AG04449 (cell line): Measurements from ENCODE around the gene COL9A1.

Source experiments
- CTCF ChIA-PET: fragments of 350-600 bp; formaldehyde crosslinking; extraction: SDS; loops from one replicate; lab custom pipeline; 2021; ENCODE audit warnings: antibody characterized with exemption; lab: Yijun Ruan, JAX
- POLR2A ChIA-PET: fragments of 400-600, 350-600 bp; formaldehyde crosslinking; extraction: SDS; loops from one replicate; lab custom pipeline; 2020; ENCODE audit warnings: antibody characterized with exemption, inconsistent platforms; lab: Yijun Ruan, JAX
- DNase-seq: peaks from one replicate; pipeline ENCODE4 v3.0.0-alpha.2; 2010; ENCODE audit warnings: low read depth, low spot score
- H3K4me3 ChIP-seq: 2 replicates; pipeline ENCODE4 v1.5.1; 2011; ENCODE audit warnings: low read depth, mild to moderate bottlenecking, control low read depth, low read length
- CTCF ChIP-seq: IDR thresholded peaks from one replicate; pipeline ENCODE4 v1.5.1; 2011; ENCODE audit warnings: mild to moderate bottlenecking, moderate library complexity, low read length, control low read depth, inconsistent platforms; ENCODE audit not compliant: insufficient read depth; ENCODE audit errors: missing control alignments

COL9A1 gene

GRCh38 chr6:70236343-70236742 lies 66.5 kb downstream of the COL9A1 start:
- ChIA-PET POLR2A (no interaction called here), CTCF (no interaction called here)
- no peak for DNase-seq
- TF ChIP-seq CTCF = no peak
- H3K4me3 ChIP-seq = no peak overlapping the region

- CTCF ChIA-PET = no interaction called here
- no peak for DNase-seq
- no peak overlapping the region for H3K4me3 ChIP-seq
- no peak for TF ChIP-seq CTCF
- POLR2A ChIA-PET = no interaction called here
Observed at GRCh38 chr6:70234561-70235236, 68.2 kb downstream of the COL9A1 start.

GRCh38 chr6:70231311-70231710 lies 71.6 kb downstream of the COL9A1 start:
- H3K4me3 ChIP-seq = no peak overlapping the region
- POLR2A ChIA-PET = no interaction called here
- CTCF ChIA-PET = interaction anchor here (1.0 to 3.3 kb wide), 3 partner anchors 11 to 780 kb away, joined by 3 to 17 read pairs (median 3); no protein-coding TSS in a partner anchor
- no peak for TF ChIP-seq CTCF
- no peak for DNase-seq

GRCh38 chr6:70225055-70225454 lies 77.8 kb downstream of the COL9A1 start:
- H3K4me3 ChIP-seq = no peak overlapping the region
- ChIA-PET CTCF (interaction anchor here (1.4 kb wide), 1 partner anchor 9 kb away, joined by 3 read pairs; no protein-coding TSS in a partner anchor), POLR2A (no interaction called here)
- no peak for TF ChIP-seq CTCF
- no peak for DNase-seq

GRCh38 chr6:70222439-70222749 lies 80.5 kb downstream of the COL9A1 start:
- CTCF ChIA-PET = interaction anchor here (1.0 to 2.6 kb wide), 3 partner anchors 39 to 662 kb away, joined by 3 to 31 read pairs (median 5); no protein-coding TSS in a partner anchor
- DNase-seq = no peak
- no peak overlapping the region for H3K4me3 ChIP-seq
- POLR2A ChIA-PET = no interaction called here
- no peak for TF ChIP-seq CTCF

GRCh38 chr6:70221715-70222438 lies 81.0 kb downstream of the COL9A1 start:
- CTCF ChIA-PET = interaction anchor here (0.9 to 3.2 kb wide), 24 partner anchors 9 to 791 kb away, joined by 3 to 31 read pairs (median 4); no protein-coding TSS in a partner anchor
- no peak overlapping the region for H3K4me3 ChIP-seq
- no peak for TF ChIP-seq CTCF
- DNase-seq = no peak
- POLR2A ChIA-PET = interaction anchor here (0.6 kb wide), 1 partner anchor 15 kb away, joined by 5 read pairs; no protein-coding TSS in a partner anchor
